Endothelial cell of umbilical vein (primary cell): ENCODE data around the gene WDR86. TPM values are rescaled to one million over a fixed set of nuclear protein-coding genes. Genes with fewer than 3 reads are reported as not detected.

Source experiments
- BruUV-seq: library from RNA; stranded (reverse); fragments of 400-500 nt; replicated peaks from 2 replicates; lab custom pipeline; 2021; lab: Mats Ljungman, UMichigan
- CTCF ChIA-PET: fragments of 300-600, 350-600 bp; sonication (Branson Sonifier 250); formaldehyde crosslinking; loops from one replicate; lab custom pipeline; 2021; ENCODE audit warnings: antibody characterized with exemption, inconsistent platforms; lab: Charles Lee
- POLR2A ChIA-PET: fragments of 300-600, 350-600 bp; sonication (Branson Sonifier 250); formaldehyde crosslinking; loops from one replicate; lab custom pipeline; 2021; ENCODE audit warnings: antibody characterized with exemption, inconsistent platforms; lab: Charles Lee
- DNase-seq: peaks from one replicate; pipeline ENCODE4 v3.0.0-alpha.2; 2011; ENCODE audit warnings: low read depth, low spot score
- FAIRE-seq: peaks from 2 replicates; lab custom pipeline; 2011; peaks lifted over from hg19 to GRCh38; lab: Jason Lieb, UNC
- H2AFZ ChIP-seq: 2 replicates; pipeline ENCODE4 v1.6.0; 2012; ENCODE audit warnings: low read depth, low read length, control low read depth, inconsistent platforms
- H3K27ac ChIP-seq: 2 replicates; pipeline ENCODE4 v1.5.1; 2011; ENCODE audit warnings: low read depth, mild to moderate bottlenecking, control low read depth, low read length, moderate library complexity; ENCODE audit not compliant: insufficient read depth
- H3K27me3 ChIP-seq, 2 experiments: 2 replicates each; pipeline versions ENCODE4 v1.6.0 to v1.6.1; 2011; ENCODE audit warnings: low read length in 2 of 2, mixed read lengths in 1 of 2; ENCODE audit not compliant: control insufficient read depth in 2 of 2, insufficient read depth in 2 of 2
- H3K36me3 ChIP-seq, 2 experiments: 2 replicates in 1 of 2; 3 replicates in 1 of 2; pipeline ENCODE4 v1.5.1; 2011; ENCODE audit warnings: low read length in 2 of 2, mild to moderate bottlenecking in 1 of 2, moderate library complexity in 1 of 2; ENCODE audit not compliant: control insufficient read depth in 2 of 2, insufficient read depth in 2 of 2; ENCODE audit errors: extremely low read depth in 1 of 2
- H3K4me1 ChIP-seq: 3 replicates; pipeline ENCODE4 v1.5.1; 2011; ENCODE audit warnings: mild to moderate bottlenecking, low read length; ENCODE audit not compliant: control insufficient read depth, insufficient read depth; ENCODE audit errors: extremely low read depth
- H3K4me2 ChIP-seq: 2 replicates; pipeline ENCODE4 v1.6.1; 2011; ENCODE audit warnings: low read length, control low read depth, mixed read lengths; ENCODE audit not compliant: insufficient read depth
- H3K4me3 ChIP-seq, 3 experiments: fragments of 200-600 bp in 1 of 3; sonication (generic), shearing (Covaris generic) in 1 of 3; replicated peaks in 1 of 3; 2 replicates each; pipeline ENCODE4 v1.5.1; 2011 to 2016; ENCODE audit warnings: control low read depth in 3 of 3, low read length in 3 of 3, mild to moderate bottlenecking in 2 of 3, inconsistent platforms in 1 of 3, low read depth in 1 of 3, moderate library complexity in 1 of 3; ENCODE audit not compliant: insufficient read depth in 1 of 3
- H3K79me2 ChIP-seq: 2 replicates; pipeline ENCODE4 v1.6.0; 2012; ENCODE audit warnings: low read length, inconsistent platforms; ENCODE audit not compliant: control insufficient read depth, insufficient read depth
- H3K9ac ChIP-seq: replicated peaks from 2 replicates; pipeline ENCODE3; 2011; ENCODE audit warnings: low read length, control low read depth; ENCODE audit not compliant: insufficient read depth; ENCODE audit errors: extremely low read depth
- H3K9me1 ChIP-seq: replicated peaks from 3 replicates; pipeline ENCODE4 v1.6.0; 2011; ENCODE audit warnings: mild to moderate bottlenecking, low read length; ENCODE audit not compliant: control insufficient read depth, insufficient read depth; ENCODE audit errors: extremely low read depth
- H3K9me3 ChIP-seq: replicated peaks from 2 replicates; pipeline ENCODE4 v1.5.1; 2012; ENCODE audit warnings: low read length, inconsistent platforms; ENCODE audit not compliant: control insufficient read depth, insufficient read depth
- H4K20me1 ChIP-seq: replicated peaks from 2 replicates; pipeline ENCODE3; 2011; ENCODE audit warnings: mild to moderate bottlenecking, low read length; ENCODE audit not compliant: control insufficient read depth, insufficient read depth; ENCODE audit errors: extremely low read depth
- EZH2 ChIP-seq: IDR thresholded peaks from 2 replicates; pipeline ENCODE4 v1.6.1; 2012; ENCODE audit warnings: borderline replicate concordance, low read depth, mild to moderate bottlenecking, moderate library complexity, low read length, inconsistent platforms; ENCODE audit not compliant: severe bottlenecking
- FOS ChIP-seq: IDR thresholded peaks from 2 replicates; pipeline ENCODE4 v1.6.1; 2011; ENCODE audit warnings: mild to moderate bottlenecking, low read length, moderate library complexity, borderline replicate concordance; ENCODE audit not compliant: insufficient read depth
- GATA2 ChIP-seq: IDR thresholded peaks from 2 replicates; pipeline ENCODE4 v1.7.0; 2011; ENCODE audit warnings: low read depth, mild to moderate bottlenecking, moderate library complexity, mixed read lengths, low read length; ENCODE audit not compliant: insufficient read length, insufficient read depth
- JUN ChIP-seq: IDR thresholded peaks from 2 replicates; pipeline ENCODE4 v1.6.1; 2011; ENCODE audit warnings: borderline replicate concordance, low read depth; ENCODE audit not compliant: insufficient read length, insufficient read depth
- MYC ChIP-seq: IDR thresholded peaks from one replicate; pipeline ENCODE4 v1.6.1; 2011; ENCODE audit warnings: mild to moderate bottlenecking, low read depth, low read length
- POLR2A ChIP-seq: IDR thresholded peaks from 2 replicates; pipeline ENCODE4 v1.6.1; 2012; ENCODE audit warnings: low read depth, mild to moderate bottlenecking, control low read depth, low read length
- POLR2AphosphoS5 ChIP-seq: IDR thresholded peaks from 2 replicates; pipeline ENCODE4 v1.6.1; 2012; ENCODE audit warnings: low read depth, mild to moderate bottlenecking, control low read depth, low read length, moderate library complexity; ENCODE audit not compliant: insufficient read depth
- dilution Hi-C: fragments of 300-500 bp; cut with MboI; formaldehyde crosslinking; loops from one replicate; pipeline ENCODE4 v1.15.0; 2019; ENCODE audit warnings: low sequenced_read_pairs; ENCODE audit not compliant: extremely low pct_ligation_motif_present
- intact Hi-C: fragments of 100-400 bp; cut with micrococcal nuclease; formaldehyde crosslinking; loops from one replicate; pipeline ENCODE4 v1.10.0; 2022
- polyA plus RNA-seq, 4 experiments: library from polyadenylated mRNA; depleted of rRNA in 3 of 4; stranded (reverse) in 3 of 4; unstranded in 1 of 4; fragments of >200 nt; gene quantifications; 2 replicates each; pipeline versions ENCODE4 v1.2.1 to v1.2.3, GENCODE V29; 2011 to 2012; ENCODE audit warnings: missing spikeins in 1 of 4
- total RNA-seq: library from RNA; stranded (reverse); gene quantifications from 2 replicates; pipeline ENCODE4 v1.2.3, GENCODE V29; 2021
- TF ChIP-seq, protein P1 (sequence below): IDR thresholded peaks from 2 replicates; pipeline ENCODE4 v1.6.1; 2011; ENCODE audit not compliant: insufficient read depth, insufficient read length
- TF ChIP-seq, protein P2 (sequence below), 2 donors: IDR thresholded peaks; 1 replicate in 1 of 2; 2 replicates in 1 of 2; pipeline ENCODE4 v1.5.1; 2011; ENCODE audit warnings: low read length in 2 of 2, mild to moderate bottlenecking in 2 of 2, moderate library complexity in 2 of 2, control low read depth in 1 of 2, inconsistent platforms in 1 of 2, low read depth in 1 of 2; ENCODE audit not compliant: insufficient read depth in 1 of 2; ENCODE audit errors: extremely low read depth in 1 of 2

Gene WDR86
- total and polyA plus RNA-seq, 2 donors (not counting 3 experiments of a cell fraction or from before 2014, with no cell fraction given): not detected

DNA sequence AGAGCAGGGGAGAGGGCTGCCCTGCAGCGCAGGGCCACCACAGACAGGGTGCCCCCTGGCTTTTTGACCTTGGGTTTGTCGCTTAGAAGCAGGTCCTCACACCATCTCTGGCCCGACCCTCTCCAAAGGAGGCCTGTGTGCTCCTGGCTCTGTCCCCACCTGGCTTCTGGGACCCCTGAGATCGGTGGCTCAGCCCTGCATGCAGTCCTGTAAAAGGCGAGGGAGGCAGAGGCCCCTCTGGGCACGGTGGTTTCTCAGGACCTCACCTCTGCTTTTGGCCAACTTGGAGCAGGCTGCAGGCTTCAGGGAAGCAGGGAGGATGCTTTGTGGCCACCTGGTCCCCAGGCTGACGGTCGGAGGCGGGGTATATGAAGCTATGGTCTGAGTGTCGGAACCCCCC is 21.4 kb downstream of the WDR86 start:
- DNase-seq: no peak
- no TSS peak for BruUV-seq
- CTCF ChIA-PET: no interaction called here
- intact Hi-C loops (no loop called here), dilution Hi-C loops (no loop called here)
- no peak overlapping the region for H2AFZ ChIP-seq
- H3K9ac ChIP-seq: no peak overlapping the region
- no peak overlapping the region for H3K4me2 ChIP-seq
- no peaks in the 10 kb centered on the region for H4K20me1 ChIP-seq
- TF ChIP-seq POLR2A: no peak
- TF ChIP-seq JUN: no peak
- no peak for TF ChIP-seq POLR2AphosphoS5
- no peak for TF ChIP-seq MYC
- no peak for TF ChIP-seq GATA2
- TF ChIP-seq FOS: no peak
- TF ChIP-seq, protein P1, sequence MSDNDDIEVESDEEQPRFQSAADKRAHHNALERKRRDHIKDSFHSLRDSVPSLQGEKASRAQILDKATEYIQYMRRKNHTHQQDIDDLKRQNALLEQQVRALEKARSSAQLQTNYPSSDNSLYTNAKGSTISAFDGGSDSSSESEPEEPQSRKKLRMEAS: no peak
- TF ChIP-seq, protein P2, sequence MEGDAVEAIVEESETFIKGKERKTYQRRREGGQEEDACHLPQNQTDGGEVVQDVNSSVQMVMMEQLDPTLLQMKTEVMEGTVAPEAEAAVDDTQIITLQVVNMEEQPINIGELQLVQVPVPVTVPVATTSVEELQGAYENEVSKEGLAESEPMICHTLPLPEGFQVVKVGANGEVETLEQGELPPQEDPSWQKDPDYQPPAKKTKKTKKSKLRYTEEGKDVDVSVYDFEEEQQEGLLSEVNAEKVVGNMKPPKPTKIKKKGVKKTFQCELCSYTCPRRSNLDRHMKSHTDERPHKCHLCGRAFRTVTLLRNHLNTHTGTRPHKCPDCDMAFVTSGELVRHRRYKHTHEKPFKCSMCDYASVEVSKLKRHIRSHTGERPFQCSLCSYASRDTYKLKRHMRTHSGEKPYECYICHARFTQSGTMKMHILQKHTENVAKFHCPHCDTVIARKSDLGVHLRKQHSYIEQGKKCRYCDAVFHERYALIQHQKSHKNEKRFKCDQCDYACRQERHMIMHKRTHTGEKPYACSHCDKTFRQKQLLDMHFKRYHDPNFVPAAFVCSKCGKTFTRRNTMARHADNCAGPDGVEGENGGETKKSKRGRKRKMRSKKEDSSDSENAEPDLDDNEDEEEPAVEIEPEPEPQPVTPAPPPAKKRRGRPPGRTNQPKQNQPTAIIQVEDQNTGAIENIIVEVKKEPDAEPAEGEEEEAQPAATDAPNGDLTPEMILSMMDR (IDR thresholded peaks at IDR 0.05; ENCODE audit: extremely low read depth in 1 of 2, insufficient read depth in 1 of 2, low read depth in 1 of 2, low read length in 2 of 2): no peak
- TF ChIP-seq EZH2: no peak
- no peaks in the 10 kb centered on the region for H3K4me1 ChIP-seq
- H3K4me3 ChIP-seq: no peak overlapping the region
- no peaks in the 10 kb centered on the region for H3K9me1 ChIP-seq
- H3K27me3 ChIP-seq: peaks cover 5 to 6% of the 10 kb centered on the region in 2 experiments
- H3K79me2 ChIP-seq: no peaks in the 10 kb centered on the region
- no peak overlapping the region for H3K27ac ChIP-seq
- POLR2A ChIA-PET: no interaction called here
- no peaks in the 10 kb centered on the region for H3K9me3 ChIP-seq
- H3K36me3 ChIP-seq: no peaks in the 10 kb centered on the region
- FAIRE-seq: no peak
